MM.1S (cell line): ENCODE measurements around the gene ZNF74.

Experiments
- DNase-seq: peaks from one replicate; pipeline ENCODE4 v3.0.0-alpha.2; 2015
- H2AFZ ChIP-seq: fragments of 300-600 bp; sonication (generic); 2 replicates; pipeline ENCODE4 v1.6.0; 2016; ENCODE audit warnings: antibody characterized with exemption, low read length
- H3F3A ChIP-seq: fragments of 300-600 bp; sonication (generic); 2 replicates; pipeline ENCODE4 v1.6.1; 2016; ENCODE audit warnings: mild to moderate bottlenecking, antibody characterized with exemption, low read length, moderate library complexity, mixed read lengths; ENCODE audit not compliant: insufficient read depth
- H3K27ac ChIP-seq: fragments of 300-600 bp; sonication (generic); 2 replicates; pipeline ENCODE4 v1.5.1; 2016; ENCODE audit warnings: mild to moderate bottlenecking, low read length
- H3K27me3 ChIP-seq: fragments of 300-600 bp; sonication (generic); replicated peaks from 2 replicates; pipeline ENCODE4 v1.6.0; 2016; ENCODE audit warnings: low read length; ENCODE audit not compliant: insufficient read depth
- H3K36me3 ChIP-seq: fragments of 300-600 bp; sonication (generic); replicated peaks from 2 replicates; pipeline ENCODE4 v1.6.1; 2016; ENCODE audit warnings: mild to moderate bottlenecking, low read length, mixed read lengths; ENCODE audit not compliant: insufficient read depth
- H3K4me1 ChIP-seq: fragments of 300-600 bp; sonication (generic); 2 replicates; pipeline ENCODE4 v1.6.1; 2016; ENCODE audit warnings: low read length, mixed read lengths
- H3K4me2 ChIP-seq: fragments of 300-600 bp; sonication (generic); 2 replicates; pipeline ENCODE4 v1.6.0; 2016; ENCODE audit warnings: low read depth, low read length
- H3K4me3 ChIP-seq: fragments of 300-600 bp; sonication (generic); 2 replicates; pipeline ENCODE4 v1.5.1; 2016; ENCODE audit warnings: low read length, mixed read lengths
- H3K79me2 ChIP-seq: fragments of 300-600 bp; sonication (generic); 2 replicates; pipeline ENCODE4 v1.6.1; 2016; ENCODE audit warnings: mixed run types, low read length, mixed read lengths
- H3K9ac ChIP-seq: fragments of 300-600 bp; sonication (generic); 2 replicates; pipeline ENCODE4 v1.6.1; 2016; ENCODE audit warnings: low read length, mixed read lengths
- H3K9me2 ChIP-seq: fragments of 300-600 bp; sonication (generic); replicated peaks from 2 replicates; pipeline ENCODE4 v1.6.1; 2016; ENCODE audit warnings: mild to moderate bottlenecking, low read length, mixed read lengths; ENCODE audit not compliant: insufficient read depth
- H3K9me3 ChIP-seq: fragments of 300-600 bp; sonication (generic); replicated peaks from 2 replicates; pipeline ENCODE4 v1.6.1; 2016; ENCODE audit warnings: mild to moderate bottlenecking, low read length, mixed read lengths; ENCODE audit not compliant: insufficient read depth
- H4K20me1 ChIP-seq: fragments of 300-600 bp; sonication (generic); 2 replicates; pipeline ENCODE4 v1.6.1; 2016; ENCODE audit warnings: mild to moderate bottlenecking, low read length, moderate library complexity, mixed read lengths; ENCODE audit not compliant: insufficient read depth
- CTCF ChIP-seq: fragments of 300-600 bp; sonication (generic); IDR thresholded peaks from 2 replicates; pipeline ENCODE4 v1.5.1; 2016; ENCODE audit warnings: antibody characterized with exemption, low read length, mixed read lengths
- EZH2 ChIP-seq: fragments of 300-600 bp; sonication (generic); optimal IDR thresholded peaks from 2 replicates; pipeline ENCODE3; 2017; ENCODE audit warnings: low read depth, mild to moderate bottlenecking, antibody characterized with exemption, low read length, mixed read lengths
- EZH2phosphoT487 ChIP-seq: fragments of 300-600 bp; sonication (generic); IDR thresholded peaks from 2 replicates; pipeline ENCODE4 v1.6.1; 2018; ENCODE audit warnings: antibody characterized with exemption, low read length

ZNF74 gene

GRCh38 chr22:20436307-20436767 is 42.4 kb downstream of the ZNF74 start:
- Histone ChIP-seq H3K4me1 (no peaks in the 10 kb centered on the region), H3K36me3 (no peaks in the 10 kb centered on the region), H3K4me2 (no peak overlapping the region), H3K27me3 (peaks cover 43% of the 10 kb centered on the region), H3F3A (no peaks in the 10 kb centered on the region), H3K79me2 (no peaks in the 10 kb centered on the region), H3K4me3 (no peak overlapping the region), H3K27ac (no peak overlapping the region), H4K20me1 (no peaks in the 10 kb centered on the region), H3K9me2 (no peaks in the 10 kb centered on the region), H2AFZ (no peak overlapping the region), H3K9ac (no peak overlapping the region), H3K9me3 (no peaks in the 10 kb centered on the region)
- DNase-seq, result no peak
- TF ChIP-seq EZH2phosphoT487 (no peak), EZH2 (no peak), CTCF (no peak)

GRCh38 chr22:20436768-20437612 is 43.0 kb downstream of the ZNF74 start:
- Histone ChIP-seq H3F3A (no peaks in the 10 kb centered on the region), H3K4me2 (no peak overlapping the region), H4K20me1 (no peaks in the 10 kb centered on the region), H3K9me2 (no peaks in the 10 kb centered on the region), H3K9ac (no peak overlapping the region), H3K36me3 (no peaks in the 10 kb centered on the region), H2AFZ (no peak overlapping the region), H3K9me3 (no peaks in the 10 kb centered on the region), H3K4me3 (no peak overlapping the region), H3K27me3 (peaks cover 43% of the 10 kb centered on the region), H3K27ac (no peak overlapping the region), H3K4me1 (no peaks in the 10 kb centered on the region), H3K79me2 (no peaks in the 10 kb centered on the region)
- no peak for TF ChIP-seq CTCF
- no peak for TF ChIP-seq EZH2
- no peak for TF ChIP-seq EZH2phosphoT487
- no peak for DNase-seq

- no peaks in the 10 kb centered on the region for H3K36me3 ChIP-seq
- H3K27me3 ChIP-seq, result peaks cover 43% of the 10 kb centered on the region
- no peaks in the 10 kb centered on the region for H3K9me3 ChIP-seq
- H3K27ac ChIP-seq, result no peak within 1 kb of the TSS
- no peak within 1 kb of the TSS for H3K4me3 ChIP-seq
- no peaks in the 10 kb centered on the region for H3F3A ChIP-seq
- H3K9ac ChIP-seq, result no peak within 1 kb of the TSS
- H3K79me2 ChIP-seq, result no peaks in the 10 kb centered on the region
- H3K9me2 ChIP-seq, result no peaks in the 10 kb centered on the region
- no peak for TF ChIP-seq EZH2phosphoT487
- TF ChIP-seq EZH2, result no peak
- TF ChIP-seq CTCF, result no peak
- H2AFZ ChIP-seq, result no peak within 1 kb of the TSS
- no peak for DNase-seq
- no peaks in the 10 kb centered on the region for H4K20me1 ChIP-seq
- no peaks in the 10 kb centered on the region for H3K4me1 ChIP-seq
- H3K4me2 ChIP-seq, result no peak within 1 kb of the TSS
Measured at GRCh38 chr22:20437613-20438426, 43.9 kb downstream of the ZNF74 start, which contains the start of gene SCARF2. Gene SCARF2, minus strand, starts transcription at chr22:20437825. Its CDS starts 71 bp downstream, at chr22:20437754.
